H9 (cell line): Measurements from ENCODE around the gene DNASE1L1. TPM values are rescaled to one million over a fixed set of nuclear protein-coding genes. Genes with fewer than 3 reads are reported as not detected.

Experiments used
- DNase-seq: peaks from one replicate; pipeline ENCODE4 v3.0.0-alpha.2; 2017
- H2AFZ ChIP-seq: one replicate; pipeline ENCODE4 v1.6.1; 2013; ENCODE audit warnings: mild to moderate bottlenecking, low read length, control low read depth, moderate library complexity
- H2AK5ac ChIP-seq: 2 replicates; pipeline ENCODE4 v1.6.1; 2013; ENCODE audit warnings: low read length, control low read depth, mixed read lengths; ENCODE audit not compliant: insufficient read length
- H2BK120ac ChIP-seq: one replicate; pipeline ENCODE4 v1.6.1; 2013; ENCODE audit warnings: low read depth, mild to moderate bottlenecking, low read length, control low read depth, inconsistent platforms; ENCODE audit not compliant: poor library complexity, severe bottlenecking
- H2BK12ac ChIP-seq: 2 replicates; pipeline ENCODE4 v1.6.1; 2013; ENCODE audit warnings: low read length, control low read depth, mixed read lengths, low read depth; ENCODE audit not compliant: insufficient read length
- H2BK15ac ChIP-seq: 2 replicates; pipeline ENCODE4 v1.6.1; 2013; ENCODE audit warnings: low read depth, low read length, control low read depth
- H2BK20ac ChIP-seq: one replicate; pipeline ENCODE4 v1.6.1; 2013; ENCODE audit warnings: low read depth, mild to moderate bottlenecking, low read length, control low read depth, inconsistent platforms; ENCODE audit not compliant: poor library complexity, severe bottlenecking
- H2BK5ac ChIP-seq: 2 replicates; pipeline ENCODE4 v1.6.1; 2013; ENCODE audit warnings: low read length, control low read depth, mixed read lengths; ENCODE audit not compliant: insufficient read length
- H3K14ac ChIP-seq: 2 replicates; pipeline ENCODE4 v1.6.1; 2013; ENCODE audit warnings: low read length, control low read depth; ENCODE audit not compliant: insufficient read depth
- H3K18ac ChIP-seq: 2 replicates; pipeline ENCODE4 v1.6.1; 2013; ENCODE audit warnings: low read depth, mild to moderate bottlenecking, mixed read lengths, low read length, control low read depth; ENCODE audit not compliant: insufficient read length
- H3K23ac ChIP-seq: 2 replicates; pipeline ENCODE4 v1.6.1; 2013; ENCODE audit warnings: low read length, control low read depth, mixed read lengths, low read depth; ENCODE audit not compliant: insufficient read length
- H3K23me2 ChIP-seq: 2 replicates; pipeline ENCODE4 v1.6.1; 2013; ENCODE audit warnings: low read depth, mild to moderate bottlenecking, mixed read lengths, low read length, control low read depth; ENCODE audit not compliant: insufficient read length, poor library complexity, severe bottlenecking
- H3K27ac ChIP-seq: 2 replicates; pipeline ENCODE4 v1.5.1; 2013; ENCODE audit warnings: low read length, control low read depth, mixed read lengths, low read depth; ENCODE audit not compliant: insufficient read length
- H3K27me3 ChIP-seq: 2 replicates; pipeline ENCODE4 v1.6.1; 2013; ENCODE audit warnings: low read length, control low read depth, inconsistent platforms; ENCODE audit not compliant: insufficient read depth
- H3K4ac ChIP-seq: 2 replicates; pipeline ENCODE4 v1.6.1; 2013; ENCODE audit warnings: low read depth, mild to moderate bottlenecking, control low read depth, inconsistent platforms, low read length, moderate library complexity
- H3K4me1 ChIP-seq: 2 replicates; pipeline ENCODE4 v1.6.1; 2013; ENCODE audit warnings: low read length, control low read depth, inconsistent platforms; ENCODE audit not compliant: insufficient read depth
- H3K4me2 ChIP-seq: 2 replicates; pipeline ENCODE4 v1.6.1; 2013; ENCODE audit warnings: low read length, control low read depth, mixed read lengths; ENCODE audit not compliant: insufficient read length, insufficient read depth
- H3K56ac ChIP-seq: 2 replicates; pipeline ENCODE4 v1.6.1; 2013; ENCODE audit warnings: low read depth, mild to moderate bottlenecking, mixed read lengths, low read length, control low read depth; ENCODE audit not compliant: insufficient read length
- H3K79me1 ChIP-seq: 2 replicates; pipeline ENCODE4 v1.6.1; 2013; ENCODE audit warnings: low read depth, mild to moderate bottlenecking, moderate library complexity, low read length, control low read depth, inconsistent platforms; ENCODE audit not compliant: insufficient read depth, poor library complexity, severe bottlenecking
- H3K79me2 ChIP-seq: 2 replicates; pipeline ENCODE4 v1.6.1; 2013; ENCODE audit warnings: low read length, control low read depth, inconsistent platforms; ENCODE audit not compliant: insufficient read depth
- H3K9ac ChIP-seq: 2 replicates; pipeline ENCODE4 v1.6.1; 2013; ENCODE audit warnings: low read length, control low read depth, mixed read lengths; ENCODE audit not compliant: insufficient read length; ENCODE audit errors: extremely low read depth
- H3K9me3 ChIP-seq: one replicate; pipeline ENCODE4 v1.6.1; 2013; ENCODE audit warnings: low read depth, low read length, inconsistent platforms; ENCODE audit not compliant: control insufficient read depth
- H3T11ph ChIP-seq: one replicate; pipeline ENCODE4 v1.6.1; 2013; ENCODE audit warnings: mild to moderate bottlenecking, low read length, control low read depth, inconsistent platforms
- H4K20me1 ChIP-seq: one replicate; pipeline ENCODE4 v1.6.1; 2013; ENCODE audit not compliant: control insufficient read depth, insufficient read length, insufficient read depth
- H4K5ac ChIP-seq: 2 replicates; pipeline ENCODE4 v1.6.1; 2013; ENCODE audit warnings: low read depth, mild to moderate bottlenecking, mixed read lengths, low read length, control low read depth; ENCODE audit not compliant: insufficient read length
- H4K8ac ChIP-seq: replicated peaks from 2 replicates; pipeline ENCODE4 v1.6.1; 2013; ENCODE audit warnings: low read length, control low read depth, mixed read lengths, low read depth; ENCODE audit not compliant: insufficient read length
- H4K91ac ChIP-seq: 2 replicates; pipeline ENCODE4 v1.6.1; 2013; ENCODE audit warnings: low read depth, mild to moderate bottlenecking, moderate library complexity, mixed read lengths, low read length, control low read depth; ENCODE audit not compliant: insufficient read length
- H3K27ac Mint-ChIP-seq, 3 experiments: 2 replicates in 2 of 3; 3 replicates in 1 of 3; pipeline ENCODE4 v1.8.0; 2020 to 2021; ENCODE audit warnings: mixed read lengths in 3 of 3, mild to moderate bottlenecking in 1 of 3, moderate library complexity in 1 of 3
- H3K27me3 Mint-ChIP-seq: 2 replicates; pipeline ENCODE4 v1.8.0; 2021; ENCODE audit warnings: low read depth, mild to moderate bottlenecking, moderate library complexity, mixed read lengths
- H3K36me3 Mint-ChIP-seq, 3 experiments: 2 replicates in 2 of 3; 3 replicates in 1 of 3; pipeline ENCODE4 v1.8.0; 2020 to 2021; ENCODE audit warnings: low read depth in 3 of 3, mixed read lengths in 3 of 3; ENCODE audit not compliant: insufficient read depth in 1 of 3
- H3K4me1 Mint-ChIP-seq, 2 experiments: 2 replicates each; pipeline ENCODE4 v1.8.0; 2020; ENCODE audit warnings: mixed read lengths in 2 of 2
- H3K4me3 Mint-ChIP-seq, 2 experiments: 2 replicates in 1 of 2; 3 replicates in 1 of 2; pipeline ENCODE4 v1.8.0; 2020 to 2021; ENCODE audit warnings: mild to moderate bottlenecking in 2 of 2, mixed read lengths in 2 of 2, moderate library complexity in 1 of 2
- H3K9me3 Mint-ChIP-seq, 2 experiments: 2 replicates in 1 of 2; 3 replicates in 1 of 2; pipeline ENCODE4 v1.8.0; 2020; ENCODE audit warnings: mild to moderate bottlenecking in 2 of 2, mixed read lengths in 2 of 2, moderate library complexity in 1 of 2
- WGBS: extraction: QIAGEN DNeasy Blood & Tissue Kit; methylation state at CpG from one replicate; pipeline ENCODE4 v1.1.7; 2013; ENCODE audit warnings: missing lambda C conversion rate, low lambda C conversion rate, mixed read lengths; ENCODE audit not compliant: insufficient read length; ENCODE audit errors: extremely low coverage; 5-methylcytosine and 5-hydroxymethylcytosine counted together
- total RNA-seq: library from RNA; stranded (reverse); gene quantifications from 2 replicates; pipeline ENCODE4 v1.2.1, GENCODE V29; 2021
- TF ChIP-seq, protein P1 (sequence below): fragments of 200-600 bp; sonication (generic); conservative IDR thresholded peaks from 3 replicates; pipeline ENCODE4 v1.8.0; 2021; ENCODE audit warnings: antibody characterized with exemption, mild to moderate bottlenecking

The DNASE1L1 gene
- total RNA-seq, 1 experiment from 2014 or later, result 14.5 TPM

DNA sequence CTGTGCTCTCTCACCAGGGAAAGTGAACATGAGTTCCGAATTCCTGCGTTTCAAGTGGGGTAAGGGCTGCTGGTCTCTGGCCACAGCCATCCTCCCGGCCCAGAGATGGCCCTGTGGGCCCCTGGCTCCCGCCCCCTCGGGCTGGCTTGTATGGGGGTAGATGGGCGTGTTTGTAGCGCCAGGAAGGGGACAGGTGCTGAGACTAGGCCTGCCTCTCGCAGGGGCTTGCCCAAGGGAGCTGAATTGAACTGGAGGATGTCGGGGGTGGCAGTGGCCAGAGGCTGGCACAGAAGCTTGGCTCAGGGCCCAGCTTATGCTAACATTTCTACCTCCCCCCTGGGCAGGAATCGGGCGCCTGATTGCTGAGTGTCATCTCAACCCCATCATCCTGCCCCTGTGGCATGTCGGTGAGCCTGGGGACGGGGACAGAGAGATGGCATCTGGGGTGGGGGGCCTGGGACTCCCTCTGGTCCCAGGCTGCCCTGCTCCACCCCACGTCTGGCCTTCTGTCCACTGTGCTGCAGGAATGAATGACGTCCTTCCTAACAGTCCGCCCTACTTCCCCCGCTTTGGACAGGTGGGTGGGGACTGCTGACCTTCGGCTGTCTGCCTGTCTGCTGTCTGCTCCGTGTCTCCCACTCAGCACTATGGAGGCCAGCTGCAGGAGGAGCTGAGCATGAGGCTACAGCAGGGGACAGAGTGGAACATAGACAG lies 10.8 kb upstream of the DNASE1L1 start:
- Histone ChIP-seq H2BK120ac (no peak overlapping the region), H3T11ph (no peak overlapping the region), H3K27ac (no peak overlapping the region), H3K56ac (no peak overlapping the region), H3K9me3 (peaks cover 34% of the 10 kb centered on the region), H3K14ac (no peak overlapping the region), H3K79me1 (no peaks in the 10 kb centered on the region), H3K23ac (no peak overlapping the region), H3K4me2 (no peak overlapping the region), H4K91ac (no peak overlapping the region), H2BK12ac (no peak overlapping the region), H3K23me2 (no peaks in the 10 kb centered on the region), H3K9ac (no peak overlapping the region), H4K5ac (no peak overlapping the region), H4K20me1 (no peaks in the 10 kb centered on the region), H3K4ac (no peak overlapping the region), H2BK20ac (no peak overlapping the region), H4K8ac (no peak overlapping the region), H3K4me1 (no peaks in the 10 kb centered on the region), H2AFZ (no peak overlapping the region), H3K79me2 (no peaks in the 10 kb centered on the region), H2AK5ac (no peak overlapping the region), H2BK15ac (no peak overlapping the region), H3K27me3 (no peaks in the 10 kb centered on the region), H3K18ac (no peak overlapping the region), H2BK5ac (no peak overlapping the region)
- Mint-ChIP-seq H3K27ac (no peak overlapping the region), H3K4me3 (no peak overlapping the region), H3K4me1 (no peaks in the 10 kb centered on the region), H3K36me3 (peaks cover 13 to 23% (median 16%) of the 10 kb centered on the region in 3 experiments), H3K27me3 (no peaks in the 10 kb centered on the region), H3K9me3 (peaks cover 63 to 71% of the 10 kb centered on the region in 2 experiments)
- no peak for DNase-seq
- TF ChIP-seq, protein P1, sequence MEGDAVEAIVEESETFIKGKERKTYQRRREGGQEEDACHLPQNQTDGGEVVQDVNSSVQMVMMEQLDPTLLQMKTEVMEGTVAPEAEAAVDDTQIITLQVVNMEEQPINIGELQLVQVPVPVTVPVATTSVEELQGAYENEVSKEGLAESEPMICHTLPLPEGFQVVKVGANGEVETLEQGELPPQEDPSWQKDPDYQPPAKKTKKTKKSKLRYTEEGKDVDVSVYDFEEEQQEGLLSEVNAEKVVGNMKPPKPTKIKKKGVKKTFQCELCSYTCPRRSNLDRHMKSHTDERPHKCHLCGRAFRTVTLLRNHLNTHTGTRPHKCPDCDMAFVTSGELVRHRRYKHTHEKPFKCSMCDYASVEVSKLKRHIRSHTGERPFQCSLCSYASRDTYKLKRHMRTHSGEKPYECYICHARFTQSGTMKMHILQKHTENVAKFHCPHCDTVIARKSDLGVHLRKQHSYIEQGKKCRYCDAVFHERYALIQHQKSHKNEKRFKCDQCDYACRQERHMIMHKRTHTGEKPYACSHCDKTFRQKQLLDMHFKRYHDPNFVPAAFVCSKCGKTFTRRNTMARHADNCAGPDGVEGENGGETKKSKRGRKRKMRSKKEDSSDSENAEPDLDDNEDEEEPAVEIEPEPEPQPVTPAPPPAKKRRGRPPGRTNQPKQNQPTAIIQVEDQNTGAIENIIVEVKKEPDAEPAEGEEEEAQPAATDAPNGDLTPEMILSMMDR, result no peak
- whole genome bisulfite sequencing, result no CpG with 5 or more reads among the region's 19 CpGs
